Amygdala (tissue), 56 donors: Measurements from ENCODE around the gene IGF1R.

Source experiments
- DNase-seq, 56 donors: peaks; one replicate each; lab custom pipeline; 2025; lab: John Stamatoyannopoulos, UW

The IGF1R gene

DNA sequence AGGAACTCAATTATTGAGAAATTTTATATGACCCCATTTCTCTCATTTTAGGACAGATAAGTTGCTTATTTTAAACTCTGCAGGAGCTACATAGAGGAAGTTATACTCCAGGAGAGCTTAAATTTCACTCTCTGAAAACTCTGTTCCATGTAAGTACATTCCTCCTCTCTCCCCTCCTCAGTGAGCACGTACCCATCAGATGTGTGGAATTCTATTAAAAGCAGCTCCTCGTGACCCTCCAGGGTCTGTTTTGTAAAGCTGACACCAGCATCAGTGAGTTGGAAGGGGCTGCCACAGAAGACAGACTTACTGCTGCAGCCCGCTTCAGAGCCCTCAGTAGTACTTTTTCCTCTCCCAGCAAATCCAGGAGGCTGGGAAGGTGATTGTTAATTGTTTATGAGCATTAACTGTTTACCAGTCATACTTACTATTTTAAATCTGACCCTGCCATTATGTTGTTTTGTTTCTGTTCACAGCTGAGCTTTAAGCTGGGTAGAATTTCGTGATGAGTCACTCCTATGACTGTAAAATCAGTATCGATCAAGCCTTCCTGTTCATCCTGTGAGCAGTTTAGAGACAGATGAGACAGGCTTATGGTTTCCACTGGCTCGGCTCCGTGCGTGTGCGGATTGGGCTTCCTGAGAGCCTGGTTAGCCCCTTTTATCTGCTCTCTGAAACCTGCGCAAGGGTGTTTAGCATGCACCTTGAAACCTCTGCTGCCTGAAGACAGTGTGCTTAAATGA is 20.4 kb downstream of the IGF1R start:
- DNase-seq, result peak in 1 of 56 donors; percentile 27

DNA sequence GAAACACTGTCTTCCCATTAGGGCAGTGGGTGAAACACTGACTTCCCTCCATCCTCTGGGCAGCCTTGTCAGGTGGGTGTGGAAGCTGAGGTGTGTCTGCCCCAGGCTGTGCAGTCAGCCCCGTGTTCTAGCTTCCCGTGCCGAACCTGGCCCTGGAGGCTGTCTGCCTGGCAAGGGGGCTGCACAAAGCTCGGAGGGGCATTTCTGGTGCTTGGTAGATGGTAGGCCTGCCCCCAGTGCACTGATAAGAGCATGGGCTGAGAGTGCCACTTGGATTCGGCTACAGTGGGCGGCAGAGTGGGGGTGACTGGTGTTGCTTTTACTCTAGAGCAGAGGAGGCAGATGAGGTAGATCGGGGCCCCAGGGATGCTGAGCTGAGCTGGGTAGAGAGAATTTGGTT is 21.3 kb downstream of the IGF1R start:
- DNase-seq, result no peak

DNA sequence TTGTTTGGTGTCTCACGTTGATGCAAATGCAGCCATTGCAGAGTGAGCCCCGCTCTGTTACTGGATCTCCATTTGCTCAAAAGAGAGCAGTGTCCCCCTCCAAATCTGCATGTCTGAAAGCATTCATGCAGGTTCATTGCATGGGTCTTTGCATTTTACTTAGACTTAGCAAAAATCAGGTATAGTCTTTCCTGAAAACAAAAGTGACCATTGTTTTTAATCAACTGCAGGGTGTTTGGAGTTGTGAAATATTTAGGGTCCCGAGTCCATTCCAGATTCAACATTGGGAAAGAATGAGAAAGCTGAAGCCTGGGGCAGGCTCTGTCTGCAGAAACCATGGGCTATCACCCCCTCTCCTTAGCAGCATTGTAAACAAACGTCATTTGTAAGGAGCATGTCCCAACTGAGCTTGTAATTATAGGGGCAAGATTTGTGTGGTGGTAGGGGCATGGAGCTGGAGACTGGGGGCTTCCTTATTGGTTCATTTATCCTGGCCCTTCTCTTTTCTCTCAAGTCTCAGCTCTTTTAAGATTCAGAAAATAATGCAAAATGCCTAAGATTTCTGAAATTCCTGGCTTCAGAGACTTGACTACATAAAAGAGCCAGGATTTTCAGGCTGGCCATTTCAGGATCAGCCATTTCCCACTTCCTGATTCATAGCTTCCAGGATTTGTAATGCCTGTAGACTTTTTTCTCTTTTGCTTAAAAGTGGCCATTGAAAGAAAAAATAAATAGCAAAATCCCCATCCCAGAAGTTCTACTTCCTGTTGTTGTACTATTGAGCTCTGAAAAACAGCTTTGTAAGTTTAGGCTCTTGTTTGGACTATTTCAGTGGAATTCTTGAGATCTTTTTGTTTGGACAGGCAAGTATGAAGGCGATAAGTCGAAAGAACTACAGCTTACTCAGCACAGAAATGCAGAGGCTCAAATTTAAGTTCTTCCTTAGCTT is 23.0 kb downstream of the IGF1R start:
- no peak for DNase-seq

DNA sequence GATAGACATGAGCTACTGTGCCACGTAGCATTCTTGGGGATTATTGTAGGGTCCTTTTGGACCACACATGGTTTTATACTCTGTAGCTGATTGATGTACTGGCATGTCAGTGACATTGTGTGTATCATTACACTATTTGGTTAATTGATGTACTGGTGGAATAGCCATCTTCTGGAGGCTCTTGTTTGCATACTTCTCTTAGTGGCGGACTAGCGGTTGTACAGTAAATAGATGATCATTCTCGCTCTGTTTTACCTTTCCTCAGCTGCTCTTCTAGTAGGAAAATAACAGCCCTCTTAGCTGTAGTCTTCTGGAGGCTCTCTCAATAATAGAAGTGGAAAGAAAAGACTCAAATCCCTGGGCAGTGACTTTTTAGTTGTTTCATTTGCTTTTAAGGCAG is 24.8 kb downstream of the IGF1R start:
- no peak for DNase-seq

DNA sequence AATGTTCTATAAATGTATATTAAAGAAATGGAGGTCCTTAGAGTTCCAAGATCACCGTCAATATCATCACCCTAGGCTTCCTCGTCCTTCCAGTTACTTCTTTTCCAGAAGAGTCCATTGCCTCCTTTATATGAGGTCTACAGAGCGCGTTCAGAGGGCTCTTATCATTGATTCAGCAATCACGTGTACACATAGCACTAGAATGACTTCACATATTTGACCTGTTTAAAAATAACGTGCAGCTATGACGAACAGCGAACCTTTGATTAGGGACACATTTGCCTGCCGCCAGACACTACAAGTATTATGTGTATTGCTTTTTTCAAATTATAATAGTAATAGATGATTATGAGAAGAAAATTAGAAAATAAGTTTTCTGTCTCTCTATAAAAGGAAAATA is 26.0 kb downstream of the IGF1R start:
- no peak for DNase-seq

DNA sequence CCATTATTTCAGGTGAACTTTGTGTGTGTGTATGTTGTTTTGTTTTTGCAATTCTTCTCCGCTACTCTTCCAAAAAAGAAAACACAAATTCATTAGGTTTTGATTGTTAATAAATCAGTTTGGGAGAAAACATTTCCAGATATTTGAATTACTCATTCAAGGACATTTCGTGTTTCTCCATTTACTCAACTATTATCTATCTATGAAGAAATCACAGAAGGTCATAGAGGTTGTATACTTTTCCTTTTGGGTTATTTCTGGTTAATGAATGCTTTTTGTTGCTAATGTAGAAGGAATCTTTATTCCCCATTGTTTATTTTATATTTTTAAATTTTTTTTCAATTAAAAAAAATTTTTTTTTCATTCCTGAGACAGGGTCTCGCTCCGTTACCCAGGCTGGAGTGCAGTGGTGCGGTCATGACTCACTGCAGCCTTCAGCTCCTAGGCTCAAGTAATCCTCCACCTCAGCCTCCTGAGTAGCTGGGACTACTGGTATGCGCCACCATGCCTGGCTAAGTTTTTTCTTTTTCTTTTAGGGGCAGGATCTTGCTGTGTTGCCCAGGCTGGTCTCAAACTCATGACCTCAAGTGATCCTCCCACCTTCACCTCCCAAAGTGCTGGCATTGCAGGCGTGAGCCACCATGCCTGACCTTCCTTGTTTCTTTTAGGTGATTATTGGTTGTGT is 28.4 kb downstream of the IGF1R start:
- no peak for DNase-seq

DNA sequence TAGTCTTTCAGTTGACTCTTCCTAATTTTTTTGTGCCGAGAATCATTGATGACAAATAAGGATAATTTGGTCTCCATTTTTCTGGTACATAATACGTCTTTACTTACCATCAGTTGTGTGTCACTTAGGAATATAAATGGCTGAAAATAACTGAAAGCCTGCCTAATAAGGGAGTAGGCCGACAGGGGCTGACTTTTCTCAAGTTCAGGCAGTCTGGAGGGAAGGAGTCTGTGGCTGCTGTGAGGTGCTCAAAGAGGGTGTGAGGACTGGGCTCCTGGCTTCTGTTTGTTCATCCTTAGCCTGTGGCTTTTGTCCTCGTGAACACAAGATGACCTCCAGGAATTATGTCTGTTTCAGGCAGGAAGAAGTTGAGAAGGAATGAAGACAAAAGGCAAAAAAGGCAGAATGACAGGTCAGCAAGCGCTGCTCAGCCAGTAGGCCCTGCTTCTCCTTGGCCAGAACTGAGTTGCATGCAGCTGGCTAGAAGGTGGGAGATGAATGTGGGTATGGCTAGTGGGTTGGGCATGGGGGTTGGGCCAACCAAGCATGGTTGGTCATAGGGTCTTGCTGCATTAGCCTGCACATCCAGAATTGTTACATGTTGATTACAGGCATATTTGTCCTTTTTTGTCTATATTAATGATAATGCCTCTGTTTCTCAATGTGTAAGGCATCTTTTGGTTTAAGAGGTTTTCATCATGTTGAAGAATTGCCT is 29.2 kb downstream of the IGF1R start:
- no peak for DNase-seq

DNA sequence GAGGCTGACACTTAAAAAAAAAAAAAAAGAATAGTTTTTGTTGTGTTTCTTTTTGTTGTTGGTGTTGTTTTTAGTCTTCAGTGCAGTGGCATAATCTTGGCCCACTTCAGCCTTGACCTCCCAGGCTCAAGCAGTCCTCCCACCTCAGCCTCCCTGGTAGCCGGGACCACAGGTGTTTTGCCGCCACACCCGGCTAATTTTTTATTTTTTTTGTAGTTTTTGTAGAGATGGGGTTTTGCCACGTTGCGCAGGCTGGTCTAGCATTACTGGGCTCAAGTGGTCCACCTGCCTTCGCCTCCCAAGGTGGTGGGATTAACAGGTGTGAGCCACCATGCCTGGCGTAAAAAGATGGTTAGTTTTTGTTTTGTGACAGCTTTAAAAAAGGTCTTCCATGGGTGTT is 30.1 kb downstream of the IGF1R start:
- no peak for DNase-seq

DNA sequence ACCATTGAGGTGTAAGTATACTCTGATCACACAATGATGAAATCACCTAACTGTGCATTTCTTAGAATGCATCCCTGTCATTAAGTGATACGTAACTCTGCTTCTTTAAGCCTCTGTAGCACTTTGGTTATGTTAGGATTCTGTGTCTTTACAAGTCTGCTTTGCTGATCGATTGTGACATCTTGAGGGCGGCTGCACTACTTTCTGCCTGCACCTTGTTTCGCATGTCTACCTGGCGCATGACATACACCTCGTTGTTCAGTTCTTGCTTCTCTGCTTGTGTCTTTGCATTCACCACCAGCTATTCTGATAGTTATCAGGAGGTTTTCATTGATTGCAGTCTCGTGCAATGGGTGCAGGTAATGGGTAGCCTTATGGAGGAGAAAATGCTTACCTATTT is 32.7 kb downstream of the IGF1R start:
- no peak for DNase-seq

DNA sequence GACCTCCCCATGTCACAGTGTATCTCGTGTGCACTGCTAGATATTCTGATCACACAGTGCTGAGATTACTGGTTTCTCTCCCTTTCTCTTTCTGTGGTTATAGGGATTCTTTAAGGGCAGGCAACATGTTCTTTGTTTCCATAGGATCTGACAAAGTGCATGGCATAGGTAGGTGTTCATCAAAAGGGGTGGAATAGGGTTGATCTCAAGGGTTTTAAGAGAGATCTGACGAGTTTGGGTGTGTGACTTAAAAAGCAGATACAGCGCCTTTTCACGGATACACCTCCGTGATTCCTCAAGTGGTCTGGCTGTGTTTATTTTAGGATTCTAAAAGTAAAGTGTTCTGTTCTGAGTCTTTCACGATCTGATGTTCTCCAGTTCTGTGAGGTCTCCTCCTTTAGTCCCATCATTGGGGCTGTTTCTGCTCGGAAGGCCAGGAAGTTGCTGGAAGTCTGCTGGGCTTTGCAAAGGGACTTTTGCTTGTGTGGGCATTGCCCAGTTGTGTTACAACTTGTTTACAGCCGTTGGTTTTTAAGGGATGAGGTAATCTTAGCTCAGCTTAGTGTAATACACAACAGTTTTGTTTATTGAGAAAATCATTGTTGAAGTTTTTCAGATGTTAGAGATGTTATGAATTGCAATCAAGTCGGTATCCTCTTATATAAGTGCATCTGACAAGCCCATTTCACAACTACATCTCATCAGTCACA is 34.8 kb downstream of the IGF1R start:
- DNase-seq, result peak in 1 of 56 donors; percentile 12

DNA sequence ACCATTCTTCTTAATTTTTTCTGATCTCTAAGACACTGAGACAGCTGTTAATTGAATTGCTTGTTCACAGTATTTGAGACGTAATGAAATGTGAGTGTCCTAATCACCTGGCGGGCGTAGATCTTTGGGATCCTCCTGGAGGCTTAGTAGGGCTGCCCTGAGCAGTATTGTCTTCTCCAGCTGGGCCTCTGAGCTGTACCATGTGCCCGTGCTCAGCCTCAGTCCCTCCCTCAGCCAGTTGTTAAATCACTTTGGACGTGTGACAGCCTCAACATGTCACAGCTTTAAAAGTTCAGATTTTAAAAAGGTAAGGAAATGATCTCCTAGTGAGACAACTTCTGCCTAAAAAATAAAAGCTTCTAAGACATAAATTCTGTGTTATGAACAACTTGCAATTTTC is 35.5 kb downstream of the IGF1R start:
- DNase-seq, result no peak

DNA sequence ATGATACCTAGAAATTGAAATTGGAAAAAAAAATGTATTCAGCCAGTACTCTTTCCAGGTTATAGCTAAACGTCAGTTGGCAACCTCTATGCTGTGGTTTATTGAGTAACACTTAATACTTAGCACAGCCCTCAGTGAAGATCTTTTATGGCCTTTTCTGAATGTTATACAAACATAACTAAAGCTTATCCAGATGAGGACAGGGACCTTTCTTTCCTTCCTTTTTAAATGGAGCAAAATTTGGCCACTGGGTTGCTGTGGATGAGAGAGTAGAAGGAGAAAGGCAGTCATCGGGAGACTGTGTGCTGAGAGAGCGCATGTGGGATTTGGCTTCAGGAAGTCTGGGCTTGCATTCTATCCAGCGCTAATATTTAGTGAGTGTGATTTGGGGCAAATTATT is 36.1 kb downstream of the IGF1R start:
- DNase-seq, result no peak

DNA sequence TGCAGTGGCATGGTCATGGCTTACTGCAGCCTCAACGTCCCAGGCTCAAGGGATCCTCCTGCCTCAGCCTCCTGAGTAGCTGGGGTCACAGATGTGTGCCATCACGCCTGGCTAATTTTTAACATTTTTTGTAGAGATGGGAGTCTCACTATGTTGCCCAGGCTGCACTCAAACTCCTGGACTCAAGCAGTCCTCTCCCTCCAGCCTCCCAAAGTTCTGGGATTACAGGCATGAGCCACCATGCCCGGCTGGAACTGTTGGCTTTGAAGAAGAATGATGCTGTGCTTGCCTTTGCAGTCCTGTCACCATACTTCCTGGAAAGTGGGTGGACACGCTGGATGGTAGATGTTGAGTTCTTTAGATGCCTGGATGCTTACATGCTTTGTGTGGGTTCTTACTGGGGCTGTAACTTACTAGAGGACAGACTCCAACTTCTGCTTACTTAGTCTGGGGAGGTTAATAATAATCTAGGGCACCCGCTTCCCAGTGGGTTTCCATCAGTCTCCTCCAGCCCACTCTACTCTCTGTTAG is 36.7 kb downstream of the IGF1R start:
- DNase-seq, result no peak

DNA sequence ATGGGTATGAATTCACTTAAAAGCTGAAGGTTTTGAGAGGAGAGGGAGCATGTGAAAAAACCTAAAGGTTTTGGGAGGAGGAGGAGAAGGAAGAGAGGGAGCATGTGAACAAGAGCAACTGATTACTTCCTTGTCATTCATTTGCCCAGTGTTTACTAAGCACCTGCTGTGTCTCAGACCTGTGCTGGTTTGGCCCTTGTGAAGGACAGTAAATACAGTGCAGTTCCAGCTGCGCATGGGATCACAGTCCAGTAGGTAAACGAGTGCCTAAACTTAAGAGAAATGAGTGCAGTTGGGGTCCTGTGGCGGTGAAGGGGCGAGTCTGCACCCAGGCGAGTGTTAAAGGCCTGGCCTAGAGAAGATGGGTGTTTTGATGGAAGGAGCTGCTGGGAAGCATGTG is 38.6 kb downstream of the IGF1R start:
- no peak for DNase-seq

DNA sequence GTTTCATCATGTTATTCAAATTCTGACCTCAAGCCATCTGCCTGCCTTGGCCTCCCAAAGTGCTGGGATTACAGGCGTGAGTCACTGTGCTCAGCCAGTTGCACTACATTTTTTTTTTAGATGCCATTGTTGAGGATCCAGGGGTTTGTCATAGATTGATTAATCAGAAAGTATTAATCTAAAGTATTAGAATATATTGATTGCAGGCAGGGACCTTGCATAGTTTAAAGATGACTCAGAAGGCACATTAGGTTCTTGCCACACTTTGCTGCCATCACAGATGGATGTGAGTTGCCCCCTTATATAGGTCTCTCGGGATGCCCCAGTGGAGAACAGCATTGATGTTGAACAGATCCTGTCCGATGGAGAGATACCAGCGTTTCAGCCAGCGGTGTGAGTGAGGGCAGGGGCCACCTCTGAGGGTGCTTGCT is 41.1 kb downstream of the IGF1R start:
- no peak for DNase-seq

DNA sequence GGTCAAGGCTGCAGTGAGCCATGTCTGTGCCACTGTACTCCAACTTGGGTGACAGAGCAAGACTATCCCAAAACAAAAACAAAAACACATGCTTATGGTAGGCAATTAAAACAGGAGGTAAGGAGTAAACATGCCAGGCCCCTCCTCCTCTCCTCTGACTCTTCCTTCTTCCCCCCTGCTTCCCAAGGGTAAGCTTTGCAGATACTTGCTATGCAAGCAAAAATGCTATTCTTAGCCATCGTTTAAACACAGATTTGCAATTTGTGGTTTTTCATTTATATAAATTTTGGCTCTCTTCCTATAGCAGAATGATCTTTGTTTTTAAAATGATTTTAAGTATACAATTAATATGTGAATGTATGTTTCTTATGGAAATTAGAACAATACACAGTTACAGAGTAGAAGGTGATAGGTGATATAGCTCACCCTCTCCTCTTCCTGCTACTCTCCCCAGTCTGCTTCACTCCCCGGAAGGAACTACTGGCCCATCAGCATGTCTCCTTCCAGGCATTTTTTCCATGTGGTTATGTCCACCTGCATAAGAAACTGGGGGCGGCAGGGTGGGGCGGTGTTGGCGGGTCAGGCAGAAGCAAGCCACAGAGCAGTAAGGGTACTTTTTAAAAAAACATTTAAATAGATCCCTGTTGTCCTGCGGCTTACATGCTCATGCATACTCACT is 42.1 kb downstream of the IGF1R start:
- DNase-seq, result no peak

DNA sequence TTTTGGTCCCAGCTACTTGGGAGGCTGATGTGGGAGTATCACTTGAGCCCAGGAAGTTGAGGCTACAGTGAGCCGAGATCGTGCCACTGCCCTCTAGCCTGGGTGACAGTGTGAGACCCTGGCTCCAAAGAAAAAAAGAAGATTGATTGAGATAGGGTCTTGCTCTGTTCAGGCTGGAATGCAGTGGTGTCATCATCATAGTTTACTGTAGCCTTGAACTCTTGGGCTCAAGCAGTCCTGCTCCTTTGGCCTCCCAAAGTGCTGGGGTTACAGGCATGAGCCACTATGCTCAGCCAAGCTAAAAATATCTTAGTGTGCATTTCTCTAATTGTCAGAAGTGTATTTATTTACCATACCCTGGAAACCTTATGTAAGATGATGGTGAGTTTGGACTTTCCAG is 43.9 kb downstream of the IGF1R start:
- DNase-seq, result no peak

DNA sequence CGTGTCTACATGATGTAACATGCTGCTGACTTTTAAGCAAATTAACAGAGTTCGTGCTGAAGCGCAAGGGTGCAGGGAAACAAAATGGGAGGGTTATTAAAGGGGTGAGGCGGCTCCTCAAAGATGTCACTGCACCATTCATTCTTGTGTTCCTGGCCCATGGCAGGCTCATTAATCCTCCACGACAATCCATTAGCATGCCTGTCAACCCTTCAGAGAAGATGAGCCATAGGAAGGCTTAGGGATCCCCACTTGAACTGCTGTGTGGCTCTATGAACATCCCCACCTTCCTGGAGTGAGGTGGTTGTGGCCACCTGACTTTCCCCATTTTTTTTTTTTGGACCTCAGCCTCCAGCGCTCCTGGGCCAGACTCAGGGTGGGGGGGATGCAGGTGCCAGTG is 45.8 kb downstream of the IGF1R start:
- no peak for DNase-seq

DNA sequence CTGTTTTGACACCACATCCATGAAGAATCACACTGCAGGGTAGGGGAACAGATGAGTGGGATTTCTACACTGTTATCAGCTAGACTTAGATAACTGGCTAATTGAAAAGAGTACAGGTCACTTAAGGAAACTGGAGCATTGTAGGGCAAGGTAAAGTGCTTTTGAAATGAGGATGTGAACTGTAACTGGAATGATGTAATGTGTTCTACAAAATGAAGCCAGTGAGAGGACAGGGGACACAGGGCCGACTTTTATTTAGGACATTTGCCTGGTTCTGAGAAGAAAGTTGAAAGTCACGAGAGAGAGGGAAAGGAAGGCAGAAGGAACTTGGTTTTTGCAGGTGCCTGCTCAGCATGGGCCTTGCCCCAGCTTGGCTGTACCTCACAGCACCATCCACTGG is 50.5 kb downstream of the IGF1R start:
- DNase-seq, result no peak
